Kidney epithelial cell (primary cell): ENCODE data around the gene RPS18. TPM values are rescaled to one million over a fixed set of nuclear protein-coding genes. Genes with fewer than 3 reads are reported as not detected.
"Not testable (repeated sequence)": the region's sequence is repeated elsewhere in the genome, so short reads cannot be mapped to it uniquely, and the experiment has no call there.

Source experiments
- DNase-seq: peaks from one replicate; pipeline ENCODE4 v3.0.0-alpha.2; 2010; ENCODE audit warnings: low read depth
- H3K27me3 ChIP-seq: 2 replicates; pipeline ENCODE4 v1.6.0; 2011; ENCODE audit warnings: low read length; ENCODE audit not compliant: control insufficient read depth, insufficient read depth
- H3K36me3 ChIP-seq: 2 replicates; pipeline ENCODE4 v1.5.1; 2011; ENCODE audit warnings: low read length; ENCODE audit not compliant: control insufficient read depth, insufficient read depth
- H3K4me3 ChIP-seq: 2 replicates; pipeline ENCODE4 v1.5.1; 2011; ENCODE audit warnings: low read depth, mild to moderate bottlenecking, control low read depth, low read length
- total RNA-seq: library from RNA; depleted of rRNA; stranded (reverse); fragments of >200 nt; gene quantifications from 2 replicates; pipeline ENCODE4 v1.2.3, GENCODE V29; 2015
- TF ChIP-seq, protein P1 (sequence below): IDR thresholded peaks from 2 replicates; pipeline ENCODE4 v1.5.1; 2011; ENCODE audit warnings: mild to moderate bottlenecking, moderate library complexity, low read length, control low read depth, inconsistent platforms; ENCODE audit not compliant: insufficient read depth, poor library complexity, severe bottlenecking

The RPS18 gene
- total RNA-seq, 1 donor from 2014 or later, result 7,360 TPM

DNA sequence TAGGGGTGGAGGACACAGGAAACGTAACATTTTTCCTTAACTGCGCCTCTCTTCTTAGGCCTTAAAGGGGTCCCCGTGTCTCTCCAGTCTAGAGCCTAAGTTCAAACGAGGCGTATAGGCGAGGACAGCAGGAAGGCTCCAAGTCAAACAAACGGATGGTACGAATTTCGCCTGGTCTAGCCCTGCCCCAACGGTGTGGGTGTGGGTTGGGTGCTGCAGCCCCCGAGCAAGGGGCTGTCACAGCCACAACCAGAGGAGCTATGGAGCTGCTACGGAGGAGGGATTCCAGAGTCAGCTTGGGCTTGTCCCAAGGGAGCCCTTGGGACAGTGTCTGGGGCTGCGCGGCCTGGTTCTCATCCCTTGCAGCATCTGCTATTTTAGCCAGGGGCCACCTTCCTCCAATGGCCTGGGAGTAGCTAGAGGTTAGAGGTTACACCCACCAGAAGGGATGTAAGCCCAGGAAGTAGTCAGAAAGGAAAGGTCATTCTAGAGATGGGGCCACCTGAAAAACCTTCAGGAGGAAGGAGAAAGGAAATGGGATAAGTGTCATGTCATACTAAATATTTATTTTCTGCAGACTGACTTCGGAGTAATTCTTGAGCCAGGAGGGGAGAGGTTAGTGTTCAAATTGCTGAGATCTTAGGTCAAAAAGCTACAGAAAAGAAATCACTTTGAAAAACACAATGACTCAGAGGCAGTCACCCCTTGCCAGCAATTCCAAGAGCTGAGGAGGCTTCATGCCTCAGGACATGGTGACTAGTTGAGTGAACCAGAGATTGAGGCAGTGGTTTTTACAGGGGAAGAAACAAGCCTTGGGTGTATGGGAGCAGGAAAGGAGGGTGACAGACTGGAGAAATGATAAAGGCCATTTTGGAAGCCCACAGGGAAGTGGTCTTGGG is 21.9 kb upstream of the RPS18 start:
- H3K4me3 ChIP-seq, result peak overlapping the region; percentile 49
- TF ChIP-seq, protein P1, sequence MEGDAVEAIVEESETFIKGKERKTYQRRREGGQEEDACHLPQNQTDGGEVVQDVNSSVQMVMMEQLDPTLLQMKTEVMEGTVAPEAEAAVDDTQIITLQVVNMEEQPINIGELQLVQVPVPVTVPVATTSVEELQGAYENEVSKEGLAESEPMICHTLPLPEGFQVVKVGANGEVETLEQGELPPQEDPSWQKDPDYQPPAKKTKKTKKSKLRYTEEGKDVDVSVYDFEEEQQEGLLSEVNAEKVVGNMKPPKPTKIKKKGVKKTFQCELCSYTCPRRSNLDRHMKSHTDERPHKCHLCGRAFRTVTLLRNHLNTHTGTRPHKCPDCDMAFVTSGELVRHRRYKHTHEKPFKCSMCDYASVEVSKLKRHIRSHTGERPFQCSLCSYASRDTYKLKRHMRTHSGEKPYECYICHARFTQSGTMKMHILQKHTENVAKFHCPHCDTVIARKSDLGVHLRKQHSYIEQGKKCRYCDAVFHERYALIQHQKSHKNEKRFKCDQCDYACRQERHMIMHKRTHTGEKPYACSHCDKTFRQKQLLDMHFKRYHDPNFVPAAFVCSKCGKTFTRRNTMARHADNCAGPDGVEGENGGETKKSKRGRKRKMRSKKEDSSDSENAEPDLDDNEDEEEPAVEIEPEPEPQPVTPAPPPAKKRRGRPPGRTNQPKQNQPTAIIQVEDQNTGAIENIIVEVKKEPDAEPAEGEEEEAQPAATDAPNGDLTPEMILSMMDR, result no peak
- no peaks in the 10 kb centered on the region for H3K27me3 ChIP-seq
- H3K36me3 ChIP-seq, result no peaks in the 10 kb centered on the region
- peak; percentile 62 for DNase-seq

DNA sequence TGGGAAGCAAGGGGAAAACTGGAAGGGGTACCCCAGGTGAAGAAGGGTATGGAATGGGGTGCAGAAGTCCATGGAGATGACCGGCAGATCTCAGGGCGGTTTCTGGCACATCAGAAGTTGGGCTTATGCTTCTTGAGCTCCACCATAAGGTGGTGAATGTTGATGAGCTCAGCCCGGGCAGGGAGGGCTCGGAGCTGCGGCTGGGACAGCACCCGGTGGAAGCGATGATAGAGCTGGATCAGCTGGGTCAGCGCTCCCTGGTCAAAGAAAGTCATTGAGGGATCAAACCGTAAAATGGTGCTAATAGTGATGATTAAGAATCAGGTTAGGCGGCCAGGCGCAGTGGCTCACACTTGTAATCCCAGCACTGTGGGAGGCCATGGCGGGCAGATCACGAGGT is 21.1 kb upstream of the RPS18 start:
- Histone ChIP-seq H3K36me3 (no peaks in the 10 kb centered on the region), H3K4me3 (no peak overlapping the region), H3K27me3 (no peaks in the 10 kb centered on the region)
- TF ChIP-seq, protein P1, result no peak
- DNase-seq, result no peak

DNA sequence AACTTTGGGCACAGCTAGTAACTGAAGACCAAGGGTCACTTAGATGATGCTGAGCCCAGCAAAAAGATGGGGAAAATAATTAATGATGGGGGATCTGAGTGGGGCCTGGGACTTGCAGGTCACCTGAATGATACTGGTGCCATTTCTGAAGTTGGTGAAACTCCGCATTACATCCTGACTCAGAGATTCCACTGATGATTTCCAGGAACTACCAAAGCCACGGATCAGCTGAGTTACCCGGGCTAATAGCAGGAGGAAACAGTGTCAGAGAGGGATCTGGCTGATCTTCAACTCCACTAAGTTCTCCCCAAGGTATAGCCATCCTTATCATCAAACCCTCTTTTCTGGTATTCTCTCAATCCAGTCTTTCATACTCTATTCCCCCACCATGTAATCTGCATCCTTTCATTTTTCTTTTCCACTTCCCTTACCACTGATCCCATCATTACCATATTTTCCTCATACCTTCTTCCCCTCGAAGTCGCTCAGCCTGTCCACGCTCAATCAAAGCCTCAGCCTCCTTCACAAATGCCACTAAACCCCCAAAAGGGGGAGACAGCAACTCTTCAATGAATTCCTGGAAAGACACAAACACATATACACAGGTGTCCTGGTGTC is 20.4 kb upstream of the RPS18 start:
- Histone ChIP-seq H3K36me3 (no peaks in the 10 kb centered on the region), H3K27me3 (no peaks in the 10 kb centered on the region), H3K4me3 (no peak overlapping the region)
- no peak for DNase-seq
- TF ChIP-seq, protein P1, result no peak

DNA sequence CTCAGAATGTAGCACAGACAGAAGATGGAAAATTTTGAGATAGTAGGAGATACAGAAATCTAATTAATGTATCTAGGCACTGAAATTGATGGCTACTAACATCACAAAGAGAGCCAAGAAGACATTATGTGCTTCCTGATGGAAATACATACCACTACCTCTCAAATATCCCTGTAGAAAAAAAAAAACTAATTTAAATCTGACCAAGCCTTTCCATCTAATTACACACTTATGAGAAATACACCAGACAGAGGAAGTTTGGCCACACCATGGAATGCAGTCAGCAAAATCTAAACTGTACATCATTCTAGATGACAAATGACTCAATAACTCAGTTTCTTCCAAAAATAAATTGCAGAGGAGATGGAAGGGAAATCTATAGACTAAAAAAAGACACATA is 19.1 kb upstream of the RPS18 start:
- DNase-seq, result no peak
- Histone ChIP-seq H3K36me3 (no peaks in the 10 kb centered on the region), H3K27me3 (no peaks in the 10 kb centered on the region), H3K4me3 (no peak overlapping the region)
- TF ChIP-seq, protein P1, result no peak

DNA sequence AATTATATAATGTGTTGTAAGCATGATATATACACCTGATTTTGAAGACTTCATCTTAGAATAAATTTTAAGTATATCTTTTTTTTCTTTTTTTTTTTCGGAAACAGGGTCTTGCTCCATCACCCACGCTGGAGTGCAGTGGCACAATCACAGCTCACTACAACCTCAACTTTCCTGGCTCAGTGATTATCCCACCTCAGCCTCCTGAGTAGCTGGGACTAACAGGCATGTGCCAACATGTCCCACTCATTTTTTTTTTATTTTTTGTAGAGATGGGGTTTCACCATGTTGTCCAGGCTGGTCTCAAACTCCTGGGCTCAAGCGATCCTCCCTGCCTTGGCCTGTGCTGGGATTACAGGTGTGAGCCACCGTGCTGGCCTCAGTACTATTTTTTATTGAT is 17.3 kb upstream of the RPS18 start:
- TF ChIP-seq, protein P1, result no peak
- no peak for DNase-seq
- Histone ChIP-seq H3K27me3 (no peaks in the 10 kb centered on the region), H3K4me3 (no peak overlapping the region), H3K36me3 (no peaks in the 10 kb centered on the region)

DNA sequence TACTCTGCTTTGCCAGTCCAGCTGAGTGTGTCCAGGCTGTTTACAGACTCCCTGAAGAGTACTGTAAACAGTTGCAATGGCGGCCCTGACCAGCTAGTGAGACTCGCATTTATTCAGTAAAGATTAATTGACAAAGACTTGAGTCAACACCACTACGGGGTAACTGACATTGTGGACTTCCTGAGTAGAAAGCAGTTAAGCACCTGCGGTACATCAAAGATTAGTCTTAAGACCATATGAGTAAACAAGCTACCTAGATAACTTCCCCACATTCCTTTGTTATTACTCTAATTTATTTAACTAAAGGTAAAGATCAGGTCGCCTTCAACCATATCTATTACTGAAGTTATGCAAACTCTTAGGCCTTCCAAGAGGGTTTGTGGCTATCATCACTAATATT is 12.8 kb upstream of the RPS18 start:
- Histone ChIP-seq H3K27me3 (no peaks in the 10 kb centered on the region), H3K4me3 (no peak overlapping the region), H3K36me3 (no peaks in the 10 kb centered on the region)
- TF ChIP-seq, protein P1, result no peak
- no peak for DNase-seq

DNA sequence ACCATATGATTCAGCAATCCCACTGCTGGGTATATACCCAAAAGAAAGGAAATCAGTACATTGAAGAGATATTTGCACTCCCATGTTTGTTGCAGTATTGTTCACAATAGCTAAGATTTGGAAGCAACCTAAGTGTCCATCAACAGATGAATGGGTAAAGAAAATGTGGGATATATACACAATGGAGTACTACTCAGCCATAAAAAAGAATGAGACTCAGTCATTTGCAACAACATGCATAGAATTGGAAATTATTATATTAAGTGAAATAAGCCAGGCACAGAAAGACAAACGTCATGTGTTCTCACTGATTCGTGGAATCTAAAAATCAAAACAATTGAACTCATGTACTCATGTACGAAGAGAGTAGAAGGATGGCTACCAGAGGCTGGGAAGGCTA is 9.4 kb upstream of the RPS18 start:
- H3K36me3 ChIP-seq, H3K4me3 ChIP-seq, DNase-seq, H3K27me3 ChIP-seq: not testable (repeated sequence)
